Tibial nerve (tissue), 4 donors: ENCODE data around the gene KAZN.

Experiments
- CTCF ChIP-seq, 5 experiments: fragments of 200-600 bp in 3 of 5; fragments of 450-650 bp in 2 of 5; sonication (generic) in 3 of 5; IDR thresholded peaks; one replicate each; pipeline ENCODE4 v1.5.1; 2016 to 2019; ENCODE audit warnings: antibody characterized with exemption in 5 of 5, mild to moderate bottlenecking in 3 of 5, moderate library complexity in 2 of 5
- EP300 ChIP-seq, 2 donors: sonication (generic); formaldehyde crosslinking; IDR thresholded peaks; one replicate each; pipeline ENCODE4 v1.6.1; 2017; ENCODE audit warnings: antibody characterized with exemption in 2 of 2, mild to moderate bottlenecking in 1 of 2
- POLR2A ChIP-seq, 2 donors: fragments of 450-650 bp; IDR thresholded peaks; one replicate each; pipeline ENCODE4 v1.6.1; 2017; ENCODE audit warnings: antibody characterized with exemption in 2 of 2, mild to moderate bottlenecking in 2 of 2, moderate library complexity in 2 of 2

- TF ChIP-seq CTCF (IDR thresholded peaks at IDR 0.05) (no peak), EP300 (IDR thresholded peaks at IDR 0.05) (no peak), POLR2A (IDR thresholded peaks at IDR 0.05) (no peak)
Observed at GRCh38 chr1:14808768-14809167, 210.3 kb downstream of the KAZN start.
